ENCODE data around the gene FOXL1.

- TF ChIP-seq CTCF (IDR thresholded peaks at IDR 0.05): no peak
- no peak for TF ChIP-seq POLR2A (IDR thresholded peaks at IDR 0.05; ENCODE audit: low read depth)
- no peak for TF ChIP-seq EP300 (IDR thresholded peaks at IDR 0.05)
Observed at GRCh38 chr16:86547286-86547685, 31.1 kb upstream of the FOXL1 start.

Measured in esophagus muscularis mucosa (tissue), 4 donors.